HG02885 (cell line): ENCODE results near the gene BTF3.
"Not testable (repeated sequence)": the region's sequence is repeated elsewhere in the genome, so short reads cannot be mapped to it uniquely, and the experiment has no call there.

Experiments used
- ATAC-seq: cut with Tn5 transposase; IDR thresholded peaks from one replicate; pipeline ENCODE4 v1.9.1; 2021; ENCODE audit warnings: mild to moderate bottlenecking; ENCODE audit not compliant: unreplicated experiment, poor library complexity

Gene BTF3

DNA sequence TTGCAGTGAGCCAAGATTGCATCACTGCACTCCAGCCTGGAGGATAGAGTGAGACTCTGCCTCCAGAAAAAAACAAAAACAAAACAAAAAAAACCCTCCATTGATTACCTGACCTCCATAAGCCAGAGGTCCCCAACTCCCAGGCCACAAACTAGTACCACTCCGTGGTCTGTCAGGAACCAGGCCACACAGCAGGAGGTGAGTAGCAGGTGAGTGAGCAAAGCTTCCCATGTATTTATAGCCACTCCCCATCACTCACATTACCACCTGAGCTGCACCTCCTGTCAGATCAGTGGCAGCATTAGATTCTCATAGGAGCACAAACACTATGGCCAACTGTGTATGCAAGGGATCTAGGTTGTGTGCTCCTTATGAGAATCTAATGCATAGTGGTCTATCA, 13.7 kb upstream of the BTF3 start:
- no peak for ATAC-seq

DNA sequence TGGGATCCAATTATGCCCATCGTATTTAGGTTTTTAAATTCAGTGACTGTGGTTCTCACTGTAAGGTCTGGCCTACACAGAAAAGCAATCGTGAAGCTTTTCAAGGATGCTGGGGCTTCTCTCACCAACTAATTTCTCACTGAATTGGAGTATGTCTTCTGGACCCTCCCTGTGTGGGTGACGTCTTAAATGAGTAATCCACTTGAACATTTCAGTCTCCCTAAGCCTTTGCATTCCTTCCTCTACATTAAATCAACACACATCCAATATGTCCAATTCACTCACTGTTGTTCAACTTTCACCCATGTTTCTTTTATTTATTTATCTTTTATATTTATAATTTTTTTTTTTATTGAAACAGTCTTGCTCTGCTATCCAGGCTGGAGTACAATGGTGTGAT, 12.5 kb upstream of the BTF3 start:
- no peak for ATAC-seq

DNA sequence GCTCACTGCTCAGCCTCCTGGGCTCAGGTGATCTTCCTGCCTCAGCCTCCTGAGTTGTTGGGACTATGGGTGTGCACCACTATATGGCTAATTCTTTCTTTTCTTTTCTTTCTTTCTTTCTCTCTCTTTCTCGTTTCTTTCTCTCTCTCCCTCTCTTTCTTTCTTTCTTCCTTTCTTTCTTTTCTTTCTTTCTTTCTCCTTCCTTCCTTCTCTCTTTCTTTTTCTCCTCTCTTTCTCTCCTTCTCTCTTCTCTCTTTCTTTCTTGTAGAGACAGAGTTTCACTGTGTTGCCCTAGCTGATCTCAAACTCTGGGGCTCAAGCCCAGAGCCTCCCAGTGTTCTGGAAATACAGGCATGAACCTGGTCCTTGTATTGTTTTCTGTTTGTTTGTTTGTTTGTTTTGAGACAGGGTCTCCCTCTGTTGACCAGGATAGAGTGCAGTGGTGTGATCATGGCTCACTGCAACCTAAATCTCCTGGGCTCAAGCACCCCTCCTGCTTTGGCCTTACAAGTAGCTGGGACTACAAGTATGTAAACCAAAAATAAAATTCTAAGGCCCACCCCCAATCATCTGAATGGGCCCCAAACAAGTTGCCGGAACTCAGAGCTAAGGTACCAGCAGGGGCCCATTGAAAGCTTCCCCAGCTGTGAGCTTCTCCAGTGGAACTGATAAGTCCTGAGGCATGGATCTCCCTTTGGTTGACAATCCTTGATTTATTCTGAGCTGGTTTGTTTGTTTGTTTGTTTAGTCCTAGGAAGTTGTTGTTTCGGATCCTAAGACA, 11.9 kb upstream of the BTF3 start:
- no peak for ATAC-seq

DNA sequence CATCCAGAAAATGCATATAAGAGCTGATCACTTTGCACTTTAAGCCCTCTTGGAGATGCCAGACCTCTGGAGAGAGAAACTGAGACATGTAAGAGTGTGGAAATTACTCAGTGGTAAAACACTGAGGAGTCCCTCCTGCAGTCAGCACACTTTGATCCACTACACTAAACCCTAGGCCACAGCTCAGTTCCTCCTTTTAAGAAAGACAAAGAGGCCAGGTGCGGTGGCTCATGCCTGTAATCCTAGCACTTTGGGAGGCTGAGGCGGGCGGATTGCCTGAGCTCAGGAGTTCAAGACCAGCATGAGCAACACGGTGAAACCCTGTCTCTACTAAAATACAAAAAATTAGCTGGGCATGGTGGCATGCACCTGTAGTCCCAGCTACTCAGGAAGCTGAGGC, 11.0 kb upstream of the BTF3 start:
- not testable (repeated sequence) for ATAC-seq

DNA sequence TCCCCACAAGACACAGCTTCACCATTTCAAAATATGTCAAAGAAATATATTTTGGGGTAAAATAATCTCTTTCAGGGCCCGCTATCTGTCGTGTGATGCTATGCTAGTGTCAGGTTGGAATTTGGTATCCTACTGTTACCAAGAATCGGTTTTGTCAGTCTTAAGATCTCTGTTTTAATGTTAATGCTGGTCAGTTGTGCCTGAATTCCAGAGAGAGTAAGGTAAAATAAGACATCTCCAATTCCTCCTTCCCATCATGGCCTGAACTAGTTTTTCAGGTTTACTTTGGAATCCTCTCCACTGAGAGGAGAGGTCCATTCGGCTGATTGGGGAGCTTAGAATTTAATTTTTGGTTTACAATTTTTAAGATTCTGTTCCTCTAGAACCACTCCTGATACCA, 10.4 kb upstream of the BTF3 start:
- ATAC-seq, result no peak

DNA sequence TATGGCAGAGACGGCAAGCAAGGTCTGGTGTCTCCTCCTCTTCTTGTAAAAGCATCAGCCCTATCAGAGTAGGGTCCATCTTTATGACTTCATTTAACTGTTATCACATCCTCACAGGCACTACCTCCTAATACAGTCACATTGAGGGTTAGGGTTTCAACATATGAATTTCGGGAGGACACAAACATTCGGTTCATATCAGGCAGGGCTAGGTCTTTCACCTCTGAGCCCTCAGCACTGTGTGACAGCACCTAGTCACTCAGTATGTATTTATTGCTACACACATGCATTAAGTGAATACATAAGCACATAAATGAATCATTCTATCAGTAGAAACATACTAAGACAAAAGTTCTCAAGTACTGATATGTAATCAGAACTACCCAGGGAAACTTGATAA, 9.4 kb upstream of the BTF3 start:
- ATAC-seq, result no peak

DNA sequence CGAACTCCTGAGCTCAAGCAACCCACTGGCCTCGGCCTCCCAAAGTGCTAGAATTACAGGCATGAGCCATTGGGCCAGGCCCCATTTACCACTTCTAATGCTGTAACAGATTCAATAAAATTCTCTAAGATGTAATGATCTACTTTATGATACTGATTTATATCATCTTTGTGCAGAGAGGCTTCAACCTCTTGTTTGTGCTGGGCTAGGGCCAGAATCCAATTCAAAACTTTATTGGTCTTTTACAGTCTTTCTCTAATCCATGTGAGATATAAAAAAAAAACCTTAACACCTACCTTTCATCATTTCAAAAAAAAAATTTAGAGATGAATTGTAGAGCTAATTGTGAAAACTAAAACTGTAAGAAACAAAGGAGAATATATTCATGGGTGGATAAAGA, 8.2 kb upstream of the BTF3 start:
- ATAC-seq, result no peak

DNA sequence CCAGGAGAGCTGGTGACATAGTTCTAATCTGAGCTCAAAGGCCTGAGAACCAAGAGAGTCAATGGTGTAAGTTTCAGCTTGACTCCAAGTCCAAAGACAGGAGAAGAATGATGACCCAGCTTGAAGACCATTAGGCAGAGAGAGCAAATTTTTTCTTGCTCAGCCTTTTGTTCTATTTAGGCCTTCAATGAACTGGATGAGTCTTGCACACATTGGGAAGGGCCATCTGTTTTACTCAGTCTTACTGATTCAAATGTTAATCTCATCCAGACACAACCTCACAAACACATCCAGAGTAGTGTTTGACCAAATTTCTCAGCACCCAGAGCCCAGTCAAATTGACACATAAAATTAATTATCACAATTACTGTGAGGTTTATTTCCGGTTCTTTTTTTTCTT, 7.1 kb upstream of the BTF3 start:
- no peak for ATAC-seq

DNA sequence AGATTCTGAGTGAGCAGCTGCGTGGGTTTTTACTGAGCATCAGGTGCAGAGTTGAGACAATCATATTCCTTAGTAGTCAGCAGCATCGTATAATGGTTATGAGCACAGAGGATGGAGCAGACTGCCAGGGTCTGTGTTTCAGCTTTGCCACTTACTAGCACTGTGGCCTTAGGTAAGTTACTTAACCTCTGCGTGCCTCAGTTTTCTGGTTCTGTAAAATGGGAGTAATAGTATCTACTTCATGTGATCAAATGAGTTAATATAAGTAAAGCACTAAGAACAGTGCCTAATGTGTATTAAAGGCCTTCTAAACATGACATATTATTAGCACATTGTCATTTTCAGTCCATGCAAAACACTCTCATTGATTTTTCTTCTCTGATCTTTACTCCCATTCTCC, 4.8 kb upstream of the BTF3 start:
- no peak for ATAC-seq

DNA sequence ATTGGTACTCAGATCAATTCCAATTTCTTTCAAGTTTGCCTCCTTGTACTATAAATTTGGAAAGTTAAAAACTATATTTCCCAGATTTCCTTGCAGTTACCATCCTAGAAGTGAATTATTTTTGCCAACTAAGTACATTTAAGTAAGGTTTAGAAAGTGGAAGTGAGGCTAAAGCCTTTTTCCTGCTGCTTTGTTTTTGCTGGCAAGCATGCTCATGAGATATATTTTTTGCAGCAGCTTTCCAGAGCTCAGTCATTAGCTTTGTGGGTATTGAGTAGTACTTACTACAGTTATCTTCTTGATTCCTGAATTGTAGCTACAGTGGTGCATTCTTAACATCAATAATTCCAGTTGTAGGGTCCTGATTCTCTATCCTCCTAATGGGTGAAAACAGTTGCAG, 3.5 kb upstream of the BTF3 start:
- no peak for ATAC-seq

DNA sequence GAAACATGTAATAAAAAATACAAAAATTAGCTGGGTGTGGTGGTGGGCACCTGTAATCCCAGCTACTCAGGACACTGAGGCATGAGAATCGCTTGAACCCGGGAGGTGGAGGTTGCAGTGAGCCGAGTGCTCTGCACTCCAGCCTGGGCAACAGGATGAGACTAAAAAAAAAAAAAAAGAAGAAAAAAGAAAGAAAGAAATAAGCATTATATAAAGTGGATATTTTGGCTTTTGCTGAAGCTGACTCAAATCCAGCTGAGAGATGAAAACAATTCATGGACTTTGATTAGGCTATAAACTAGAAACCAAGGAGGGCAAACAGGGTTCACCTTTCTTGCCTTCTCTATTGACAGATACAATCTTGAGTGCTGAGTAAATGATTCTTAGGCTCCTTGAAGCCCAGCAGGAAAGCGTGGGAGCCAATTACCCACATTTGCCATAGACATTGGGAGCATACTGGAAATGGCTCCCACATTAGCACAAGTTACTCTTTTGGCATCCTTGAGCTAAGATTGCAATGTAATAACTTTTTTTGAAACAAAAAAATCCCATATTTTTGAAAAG, 2.4 kb upstream of the BTF3 start:
- no peak for ATAC-seq

DNA sequence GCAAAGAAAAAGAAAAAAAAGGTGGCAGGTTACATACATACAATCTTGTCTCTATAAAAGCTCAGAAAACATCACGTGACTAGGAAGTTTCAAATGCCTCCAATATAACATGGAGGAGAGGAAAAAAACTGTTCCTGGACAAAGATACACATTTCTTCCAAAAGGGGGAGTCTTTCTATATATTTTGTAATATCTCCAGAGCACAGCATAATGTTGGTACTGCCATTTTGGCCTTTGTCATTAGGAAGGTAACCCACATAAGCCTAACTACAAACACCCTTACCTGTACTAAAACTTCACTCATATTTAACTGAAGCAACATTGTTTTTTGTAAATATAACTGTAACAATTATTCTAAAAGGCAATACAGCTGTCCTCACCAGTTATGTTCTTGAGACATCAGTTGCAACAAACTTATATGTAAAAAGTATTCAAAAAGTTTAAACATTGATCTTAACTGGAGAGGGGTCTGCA, 1.2 kb upstream of the BTF3 start:
- ATAC-seq, result no peak

DNA sequence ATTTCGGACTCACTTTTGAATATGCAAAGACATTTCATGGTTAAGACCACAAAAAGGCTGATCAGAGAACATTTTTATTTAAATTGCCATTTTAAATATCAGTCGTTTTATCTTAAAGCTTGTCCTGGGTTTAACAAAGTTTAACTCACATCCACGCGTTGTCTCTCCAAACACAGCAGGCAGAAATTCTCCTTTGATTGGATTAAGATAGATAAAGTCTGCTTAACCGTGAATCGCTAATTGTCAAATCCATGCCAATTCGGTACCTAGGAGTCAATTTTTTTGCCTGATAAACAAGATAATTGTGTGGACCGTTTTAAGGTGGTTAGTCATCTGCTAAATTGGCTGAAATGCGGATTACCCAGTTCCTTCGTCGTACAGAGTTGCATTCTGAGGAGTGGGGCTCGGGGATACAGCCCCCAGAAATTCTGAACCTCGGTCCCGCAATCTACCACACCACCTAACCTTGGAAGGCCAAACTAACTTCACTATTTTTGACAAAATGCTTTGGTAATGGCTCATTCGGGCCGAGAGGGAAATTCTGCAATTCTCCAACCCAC, 665 bp upstream of the BTF3 start:
- no peak for ATAC-seq

DNA sequence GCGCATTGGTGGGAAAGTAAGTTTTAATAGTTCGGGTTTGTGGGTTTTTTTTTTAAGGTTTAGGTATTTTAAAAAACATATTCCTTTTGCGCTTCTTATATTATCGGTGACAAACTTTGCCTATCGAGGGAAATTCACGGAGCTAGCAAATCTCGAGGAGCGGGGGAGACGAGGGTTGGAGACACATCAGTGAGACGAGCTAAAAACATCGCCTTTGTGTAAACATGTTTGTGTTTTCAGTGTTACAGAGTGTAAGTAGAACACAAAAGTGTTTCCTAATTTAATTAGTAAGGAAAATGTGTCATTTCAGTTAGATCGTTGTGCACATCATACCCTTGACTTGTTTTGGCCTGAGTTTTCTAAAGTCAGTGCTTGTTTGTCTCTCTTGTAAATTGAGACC, 945 bp downstream of the BTF3 start:
- no peak for ATAC-seq

DNA sequence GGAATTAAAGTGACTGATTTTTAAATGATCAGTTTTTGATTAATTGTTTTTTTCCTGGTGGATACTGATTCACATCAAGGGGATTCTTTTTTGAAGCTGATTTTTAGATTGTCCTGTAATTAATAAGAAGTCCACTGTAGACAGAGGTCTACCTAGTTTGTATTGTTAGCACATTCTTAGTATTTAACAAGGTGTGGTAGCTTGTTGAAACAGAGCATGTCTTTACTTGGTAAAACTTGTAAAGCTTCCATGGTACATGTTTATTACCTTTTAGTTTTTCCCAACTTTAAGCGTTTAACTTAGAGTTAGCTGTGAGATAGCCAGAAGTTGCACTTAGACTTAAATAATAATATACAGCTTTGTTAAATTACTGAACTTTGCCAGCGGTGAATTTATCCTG, 1.5 kb downstream of the BTF3 start:
- ATAC-seq, result no peak

DNA sequence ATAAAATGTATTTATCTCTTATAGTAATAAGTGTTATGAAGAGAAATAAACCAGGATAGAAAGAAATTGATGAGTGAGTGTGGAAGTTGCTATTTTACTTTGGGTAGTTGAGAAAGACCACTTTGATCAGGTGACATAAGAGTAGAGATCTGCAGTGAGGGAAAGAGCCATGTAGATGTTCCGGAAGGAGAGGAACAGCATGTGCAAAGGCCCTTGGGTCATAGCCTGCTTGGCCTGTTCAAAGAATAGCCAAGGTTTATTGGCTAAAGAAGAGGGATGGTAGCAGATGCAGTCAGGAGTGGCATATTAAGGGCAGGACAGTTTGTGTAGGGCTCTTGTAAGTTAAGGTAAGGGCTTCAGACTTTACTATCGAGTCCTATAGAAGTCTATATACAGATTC, 3.2 kb downstream of the BTF3 start:
- ATAC-seq, result no peak

DNA sequence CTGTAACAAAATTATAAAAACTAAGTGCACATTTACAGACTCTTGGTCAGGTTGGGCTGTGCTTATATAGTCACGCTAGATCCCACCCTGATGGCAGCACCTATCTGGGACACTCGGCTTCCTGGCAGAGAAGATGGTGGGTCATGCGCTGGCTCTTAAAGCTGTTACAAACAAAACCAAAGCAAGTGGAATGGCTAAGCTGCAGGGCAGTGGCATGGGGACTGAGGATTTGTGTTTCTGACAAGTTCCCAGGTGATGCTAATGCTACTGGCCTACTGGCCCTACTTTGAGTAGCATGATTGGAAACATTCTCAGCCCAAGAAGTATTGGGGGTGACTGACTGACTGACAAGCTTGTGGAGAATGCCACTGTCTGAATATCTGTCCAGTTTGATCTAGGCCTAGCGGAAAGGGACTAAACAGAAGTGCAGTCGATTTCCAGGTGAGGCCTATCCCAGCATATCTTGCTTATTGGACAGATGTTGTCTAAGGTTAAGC, 8.3 kb downstream of the BTF3 start:
- ATAC-seq, result no peak

DNA sequence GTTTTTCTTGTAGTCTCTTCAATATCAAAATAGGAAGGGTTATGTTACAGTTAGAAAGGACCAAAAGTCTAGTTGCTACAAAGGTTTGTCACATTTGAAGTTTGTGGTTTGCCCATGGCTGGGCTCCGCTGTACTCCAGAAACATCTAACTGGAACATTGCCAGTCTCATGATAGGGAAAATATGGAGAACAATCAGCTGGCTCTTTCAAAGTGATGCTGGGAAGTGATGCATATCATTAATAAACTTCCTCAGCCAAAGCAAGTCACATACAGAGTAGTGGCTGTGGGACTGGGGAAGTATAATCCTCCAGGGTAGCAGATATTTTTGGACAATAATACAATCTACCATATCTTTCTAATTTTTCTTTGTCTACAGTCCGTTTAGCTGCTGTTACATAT, 8.8 kb downstream of the BTF3 start:
- ATAC-seq, result no peak

DNA sequence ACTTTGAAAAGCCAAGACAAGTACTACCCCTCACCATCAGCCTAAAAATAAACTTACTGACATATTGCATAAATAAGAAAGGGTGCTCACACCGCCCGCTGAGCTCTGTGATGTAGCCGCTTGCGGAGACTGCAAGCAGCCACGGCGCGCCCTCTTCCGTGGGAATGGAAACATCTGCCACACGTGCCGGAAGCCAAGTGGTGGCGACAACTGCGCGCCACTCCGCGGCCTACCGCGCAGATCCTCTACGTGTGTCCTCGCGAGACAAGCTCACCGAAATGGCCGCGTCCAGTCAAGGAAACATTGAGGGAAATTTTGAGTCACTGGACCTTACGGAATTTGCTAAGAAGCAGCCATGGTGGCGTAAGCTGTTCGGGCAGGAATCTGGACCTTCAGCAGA, 10.3 kb downstream of the BTF3 start:
- not testable (repeated sequence) for ATAC-seq

DNA sequence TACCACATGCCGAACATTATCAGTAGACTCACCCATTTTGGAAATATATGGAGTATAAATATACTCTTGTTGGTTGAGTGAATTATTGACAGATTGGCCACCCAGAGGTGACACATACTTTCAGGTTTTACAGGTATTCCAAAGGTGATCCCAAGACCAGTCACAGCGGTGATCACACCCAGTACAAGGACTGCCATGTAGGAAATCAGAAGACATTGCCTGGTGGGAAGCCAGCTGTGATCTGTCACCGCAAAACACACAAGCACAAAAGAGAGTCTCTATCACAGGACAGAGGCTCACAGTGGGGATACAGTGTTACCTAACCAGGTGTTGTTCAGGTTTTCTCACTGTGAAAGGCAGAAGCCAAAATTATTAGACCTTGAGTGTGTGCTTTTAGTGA, 15.8 kb downstream of the BTF3 start:
- ATAC-seq, result no peak

DNA sequence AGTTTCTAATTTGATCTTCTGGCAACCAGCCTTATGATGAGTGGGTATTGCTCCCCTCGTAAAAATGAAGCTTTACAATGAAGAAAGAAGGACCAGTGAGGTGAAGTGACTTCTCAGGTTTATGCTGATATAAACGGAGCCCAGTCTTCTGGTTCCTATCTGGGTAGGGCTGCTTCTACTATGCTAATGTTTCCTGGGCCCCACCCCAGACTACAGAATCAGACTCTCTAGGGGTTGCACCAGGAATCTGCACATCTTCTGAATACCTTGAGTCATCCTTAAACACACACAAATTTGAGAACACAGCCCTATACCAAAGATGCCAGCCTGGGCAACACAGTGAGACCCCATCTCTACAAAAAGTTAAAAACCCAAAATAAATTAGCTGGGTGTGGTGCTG, 16.2 kb downstream of the BTF3 start:
- ATAC-seq, result no peak

DNA sequence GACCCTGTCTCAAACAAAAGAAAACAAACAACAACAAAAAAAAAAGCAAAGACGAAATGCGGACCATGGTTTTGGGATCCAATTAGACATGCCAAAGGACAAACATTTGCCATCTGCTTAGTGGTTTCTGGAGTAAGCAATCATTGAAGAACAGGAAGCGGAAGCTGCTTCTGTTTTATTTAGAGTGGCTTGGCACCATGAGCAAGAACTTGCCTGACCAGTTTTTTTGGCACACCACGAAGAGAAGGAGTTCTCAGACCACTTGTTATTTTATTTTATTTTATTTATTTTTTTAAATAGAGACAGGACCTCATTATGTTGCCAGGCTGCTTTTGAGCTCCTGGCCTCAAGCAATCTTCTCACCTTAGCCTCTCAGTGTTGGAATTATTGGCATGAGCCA, 17.0 kb downstream of the BTF3 start:
- ATAC-seq, result no peak
